DOHH2 (cell line): Measurements from ENCODE around the gene USH1C.
A peak's percentile ranks its signal among the peaks of the same experiment; 100 is the strongest.

Experiments
- CTCF ChIP-seq: fragments of 200-600 bp; sonication (generic); IDR thresholded peaks from one replicate; pipeline ENCODE4 v1.5.1; 2014; ENCODE audit warnings: antibody characterized with exemption, mild to moderate bottlenecking, low read depth, low read length; ENCODE audit not compliant: poor library complexity, severe bottlenecking
- EZH2phosphoT487 ChIP-seq: fragments of 200-600 bp; sonication (generic); IDR thresholded peaks from 2 replicates; pipeline ENCODE4 v1.6.1; 2017; ENCODE audit warnings: borderline replicate concordance, mild to moderate bottlenecking, antibody characterized with exemption, low read length, moderate library complexity, mixed read lengths

- TF ChIP-seq CTCF (peak; percentile 86), EZH2phosphoT487 (no peak)
Measured at GRCh38 chr11:17504330-17505107, 39.7 kb downstream of the USH1C start.
